Measurements from ENCODE around the gene GBP1. TPM values are rescaled to one million over a fixed set of nuclear protein-coding genes. Genes with fewer than 3 reads are reported as not detected.
"Not testable (repeated sequence)": the region's sequence is repeated elsewhere in the genome, so short reads cannot be mapped to it uniquely, and the experiment has no call there.

Gene GBP1
- total and polyA plus RNA-seq, 7 experiments from 2014 or later, result 17.1 to 319 (median 51.9) TPM

GRCh38 chr1:89041119-89041641 is 23.8 kb downstream of the GBP1 start:
- Mint-ChIP-seq H3K27ac (peak overlapping the region in 2 of 9 donors; percentile 32 to 51), H3K4me3 (peak overlapping the region in 1 of 10 donors; percentile 12), H3K36me3 (peaks cover 4 to 55% (median 20%) of the 10 kb centered on the region in 5 donors), H3K27me3 (peaks cover 0 to 3% (median 0%) of the 10 kb centered on the region in 5 donors), H3K4me1 (peaks cover 0 to 23% (median 21%) of the 10 kb centered on the region in 7 donors), H3K9me3 (peaks cover 0 to 21% (median 3%) of the 10 kb centered on the region in 11 donors)
- ATAC-seq (no peak), DNase-seq (peak in 1 of 9 donors; percentile 33)
- H3K4me3 ChIP-seq (ENCODE audit: low read length), result no peak overlapping the region
- H3K9me3 ChIP-seq (ENCODE audit: control insufficient read depth in 2 of 3, low read length in 3 of 3), result peaks cover 0 to 8% (median 0%) of the 10 kb centered on the region in 3 experiments
- H3K36me3 ChIP-seq (ENCODE audit: control insufficient read depth in 2 of 3, insufficient read depth in 3 of 3, low read length in 3 of 3), result peaks cover 0 to 7% (median 0%) of the 10 kb centered on the region in 3 experiments
- intact Hi-C loops (cut with micrococcal nuclease), result no loop called here
- ChIA-PET POLR2A (interaction anchor here (0.7 to 1.4 kb wide), 3 partner anchors 15 to 22 kb away, joined by 3 to 4 read pairs (median 3); partner anchors contain the start of gene GBP3), CTCF (interaction anchor here (1.0 kb wide), 1 partner anchor 57 kb away, joined by 4 read pairs; no protein-coding TSS in a partner anchor)
- H3K4me1 ChIP-seq (ENCODE audit: control insufficient read depth in 2 of 2, insufficient read depth in 2 of 2, low read length in 2 of 2), result no peaks in the 10 kb centered on the region
- H3K27me3 ChIP-seq (ENCODE audit: control insufficient read depth in 2 of 2, insufficient read depth in 2 of 2, low read length in 2 of 2), result no peaks in the 10 kb centered on the region
- H3K27ac ChIP-seq (ENCODE audit: low read depth, low read length), result no peak overlapping the region

- Mint-ChIP-seq H3K27ac (peak overlapping the region in 1 of 9 donors; percentile 17), H3K4me1 (peaks cover 0 to 27% (median 24%) of the 10 kb centered on the region in 7 donors), H3K4me3 (no peak overlapping the region), H3K9me3 (peaks cover 0 to 26% (median 3%) of the 10 kb centered on the region in 11 donors), H3K27me3 (peaks cover 0 to 3% (median 0%) of the 10 kb centered on the region in 5 donors), H3K36me3 (peaks cover 4 to 58% (median 20%) of the 10 kb centered on the region in 5 donors)
- no peak overlapping the region for H3K4me3 ChIP-seq (ENCODE audit: low read length)
- ChIA-PET CTCF (no interaction called here), POLR2A (interaction anchor here (0.9 to 1.4 kb wide), 2 partner anchors 16 kb away, joined by 3 to 4 read pairs; no protein-coding TSS in a partner anchor)
- peaks cover 0 to 7% (median 0%) of the 10 kb centered on the region in 3 experiments for H3K36me3 ChIP-seq (ENCODE audit: control insufficient read depth in 2 of 3, insufficient read depth in 3 of 3, low read length in 3 of 3)
- no peak for DNase-seq
- H3K27ac ChIP-seq (ENCODE audit: low read depth, low read length), result no peak overlapping the region
- peaks cover 3% of the 10 kb centered on the region in 2 donors for H3K4me1 ChIP-seq (ENCODE audit: control insufficient read depth in 2 of 2, insufficient read depth in 2 of 2, low read length in 2 of 2)
- no peak for ATAC-seq
- H3K27me3 ChIP-seq (ENCODE audit: control insufficient read depth in 2 of 2, insufficient read depth in 2 of 2, low read length in 2 of 2), result no peaks in the 10 kb centered on the region
- intact Hi-C loops (cut with micrococcal nuclease), result no loop called here
- H3K9me3 ChIP-seq (ENCODE audit: control insufficient read depth in 2 of 3, low read length in 3 of 3), result peaks cover 0 to 8% (median 0%) of the 10 kb centered on the region in 3 experiments
Observed at GRCh38 chr1:89040315-89040626, 24.7 kb downstream of the GBP1 start.

DNA sequence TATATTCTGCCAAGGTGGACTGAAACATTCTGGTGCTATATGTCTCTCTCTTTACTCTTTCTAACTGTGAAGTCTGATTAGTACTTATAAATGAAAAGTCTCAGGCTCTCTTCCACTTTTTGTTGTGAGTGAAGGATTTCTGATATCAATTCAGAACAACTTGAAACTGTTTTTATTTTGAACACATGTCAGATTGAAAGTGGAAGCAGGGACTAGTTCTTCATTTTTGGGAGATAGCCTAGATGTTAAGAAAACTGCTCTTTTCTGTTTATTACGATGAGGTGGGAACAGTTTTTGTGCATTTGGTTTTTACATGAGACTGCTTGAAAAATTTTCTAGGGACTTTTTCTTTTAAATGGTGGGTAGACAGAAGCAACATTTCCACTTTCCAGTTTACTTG is 27.8 kb downstream of the GBP1 start:
- ATAC-seq (no peak), DNase-seq (no peak)
- Histone ChIP-seq H3K36me3 (ENCODE audit: control insufficient read depth in 2 of 3, insufficient read depth in 3 of 3, low read length in 3 of 3) (no peaks in the 10 kb centered on the region), H3K27ac (ENCODE audit: low read depth, low read length) (no peak overlapping the region), H3K9me3 (ENCODE audit: control insufficient read depth in 2 of 3, low read length in 3 of 3) (no peaks in the 10 kb centered on the region), H3K4me3 (ENCODE audit: low read length) (no peak overlapping the region), H3K4me1 (ENCODE audit: control insufficient read depth in 2 of 2, insufficient read depth in 2 of 2, low read length in 2 of 2) (peaks cover 19 to 20% of the 10 kb centered on the region in 2 donors), H3K27me3 (ENCODE audit: control insufficient read depth in 2 of 2, insufficient read depth in 2 of 2, low read length in 2 of 2) (no peaks in the 10 kb centered on the region)
- Mint-ChIP-seq H3K9me3 (peaks cover 0 to 38% (median 5%) of the 10 kb centered on the region in 11 donors), H3K27me3 (peaks cover 0 to 5% (median 0%) of the 10 kb centered on the region in 5 donors), H3K27ac (no peak overlapping the region), H3K4me1 (peaks cover 11 to 55% (median 43%) of the 10 kb centered on the region in 7 donors), H3K4me3 (no peak overlapping the region), H3K36me3 (peaks cover 4 to 59% (median 17%) of the 10 kb centered on the region in 5 donors)
- intact Hi-C loops (cut with micrococcal nuclease), result no loop called here
- ChIA-PET POLR2A (no interaction called here), CTCF (no interaction called here)

DNA sequence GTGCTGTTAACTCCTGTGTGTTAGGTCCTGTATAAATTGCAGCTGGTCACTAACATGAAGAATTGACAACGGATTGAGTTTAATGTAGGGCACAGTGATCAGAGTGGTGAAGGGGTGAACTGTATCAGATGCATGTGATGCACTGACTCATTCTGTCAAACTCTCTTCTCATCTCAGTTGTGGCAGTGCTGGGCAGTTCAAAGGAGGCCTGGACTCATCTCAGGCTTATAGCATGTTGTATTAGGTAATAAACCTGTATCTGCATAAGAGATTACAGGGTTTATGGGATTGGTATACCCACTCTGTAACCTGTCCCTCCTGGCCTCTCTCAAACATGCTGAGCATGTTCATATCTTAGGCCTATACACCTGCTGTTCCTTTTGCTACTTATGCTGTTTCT is 29.9 kb downstream of the GBP1 start:
- H3K27ac ChIP-seq (ENCODE audit: low read depth, low read length), result no peak overlapping the region
- DNase-seq, result no peak
- ChIA-PET POLR2A (interaction anchor here (1.1 to 2.6 kb wide), 4 partner anchors 10 to 46 kb away, joined by 4 to 30 read pairs (median 9); partner anchors contain the start of genes GBP1 and GBP3), CTCF (interaction anchor here (1.1 kb wide), 1 partner anchor 34 kb away, joined by 3 read pairs; no protein-coding TSS in a partner anchor)
- H3K4me1 ChIP-seq (ENCODE audit: control insufficient read depth in 2 of 2, insufficient read depth in 2 of 2, low read length in 2 of 2), result peaks cover 19 to 20% of the 10 kb centered on the region in 2 donors
- H3K36me3 ChIP-seq (ENCODE audit: control insufficient read depth in 2 of 3, insufficient read depth in 3 of 3, low read length in 3 of 3), result no peaks in the 10 kb centered on the region
- peak overlapping the region in 2 of 10 donors; percentile 50 to 67 for H3K4me3 Mint-ChIP-seq
- no peaks in the 10 kb centered on the region for H3K9me3 ChIP-seq (ENCODE audit: control insufficient read depth in 2 of 3, low read length in 3 of 3)
- H3K9me3 Mint-ChIP-seq, result peaks cover 0 to 44% (median 15%) of the 10 kb centered on the region in 11 donors
- intact Hi-C loops (cut with micrococcal nuclease), result loop anchor here in 1 of 2 donors (2.0 kb wide), 2 partner anchors 18 to 30 kb away; partner anchors contain the start of gene GBP1
- ATAC-seq, result no peak
- H3K27ac Mint-ChIP-seq, result peak overlapping the region in 8 of 9 donors; percentile 2 to 87 (median 74)
- no peak overlapping the region for H3K4me3 ChIP-seq (ENCODE audit: low read length)
- peaks cover 11 to 58% (median 52%) of the 10 kb centered on the region in 7 donors for H3K4me1 Mint-ChIP-seq
- peaks cover 0 to 9% (median 0%) of the 10 kb centered on the region in 5 donors for H3K27me3 Mint-ChIP-seq
- H3K36me3 Mint-ChIP-seq, result peaks cover 7 to 66% (median 19%) of the 10 kb centered on the region in 5 donors
- H3K27me3 ChIP-seq (ENCODE audit: control insufficient read depth in 2 of 2, insufficient read depth in 2 of 2, low read length in 2 of 2), result no peaks in the 10 kb centered on the region

GRCh38 chr1:89034004-89034403 is 31.0 kb downstream of the GBP1 start:
- H3K27ac ChIP-seq (ENCODE audit: low read depth, low read length), result peak overlapping the region; percentile 16
- H3K9me3 ChIP-seq (ENCODE audit: control insufficient read depth in 2 of 3, low read length in 3 of 3); H3K4me3 ChIP-seq (ENCODE audit: low read length); H3K36me3 ChIP-seq (ENCODE audit: control insufficient read depth in 2 of 3, insufficient read depth in 3 of 3, low read length in 3 of 3); H3K27me3 ChIP-seq (ENCODE audit: control insufficient read depth in 2 of 2, insufficient read depth in 2 of 2, low read length in 2 of 2); ATAC-seq: not testable (repeated sequence)
- Mint-ChIP-seq H3K4me1 (peaks cover 15 to 64% (median 56%) of the 10 kb centered on the region in 7 donors), H3K27ac (peak overlapping the region in 8 of 9 donors; percentile 39 to 87 (median 82)), H3K27me3 (peaks cover 0 to 11% (median 0%) of the 10 kb centered on the region in 5 donors), H3K36me3 (peaks cover 7 to 68% (median 13%) of the 10 kb centered on the region in 5 donors), H3K4me3 (peak overlapping the region in 8 of 10 donors; percentile 34 to 73 (median 62)), H3K9me3 (peaks cover 0 to 48% (median 15%) of the 10 kb centered on the region in 11 donors)
- DNase-seq, result peak in 5 of 9 donors; percentile 16 to 42 (median 39)
- peaks cover 19 to 24% of the 10 kb centered on the region in 2 donors for H3K4me1 ChIP-seq (ENCODE audit: control insufficient read depth in 2 of 2, insufficient read depth in 2 of 2, low read length in 2 of 2)
- intact Hi-C loops (cut with micrococcal nuclease), result loop anchor here in 1 of 2 donors (1.0 to 2.0 kb wide), 3 partner anchors 12 to 31 kb away; partner anchors contain the start of genes GBP1 and GBP3
- POLR2A ChIA-PET, result interaction anchor here (0.9 to 2.6 kb wide), 7 partner anchors 9 to 93 kb away, joined by 3 to 30 read pairs (median 4); partner anchors contain the start of genes GBP1 and GBP3
- CTCF ChIA-PET, result interaction anchor here (0.9 to 1.3 kb wide), 3 partner anchors 12 to 33 kb away, joined by 3 to 4 read pairs (median 3); partner anchors contain the start of gene GBP1

GRCh38 chr1:89029051-89029450 is 36.0 kb downstream of the GBP1 start:
- H3K4me3 ChIP-seq (ENCODE audit: low read length); H3K9me3 ChIP-seq (ENCODE audit: control insufficient read depth in 2 of 3, low read length in 3 of 3); H3K27ac ChIP-seq (ENCODE audit: low read depth, low read length); H3K27me3 ChIP-seq (ENCODE audit: control insufficient read depth in 2 of 2, insufficient read depth in 2 of 2, low read length in 2 of 2); CTCF ChIA-PET; H3K4me1 ChIP-seq (ENCODE audit: control insufficient read depth in 2 of 2, insufficient read depth in 2 of 2, low read length in 2 of 2); ATAC-seq; H3K27me3 Mint-ChIP-seq; intact Hi-C loops (cut with micrococcal nuclease); H3K36me3 ChIP-seq (ENCODE audit: control insufficient read depth in 2 of 3, insufficient read depth in 3 of 3, low read length in 3 of 3): not testable (repeated sequence)
- POLR2A ChIA-PET, result interaction anchor here (0.6 kb wide), 1 partner anchor 55 kb away, joined by 3 read pairs; no protein-coding TSS in a partner anchor
- Mint-ChIP-seq H3K4me1 (peaks cover 10 to 54% (median 45%) of the 10 kb centered on the region in 7 donors), H3K27ac (peak overlapping the region in 7 of 9 donors; percentile 3 to 86 (median 32)), H3K9me3 (peaks cover 1 to 49% (median 25%) of the 10 kb centered on the region in 11 donors), H3K36me3 (peaks cover 4 to 73% (median 22%) of the 10 kb centered on the region in 5 donors), H3K4me3 (peak overlapping the region in 7 of 10 donors; percentile 8 to 70 (median 54))
- peak in 6 of 9 donors; percentile 12 to 48 (median 27) for DNase-seq

Measured in naive thymus-derived CD4-positive, alpha-beta T cell (primary cell).